GM18907 (cell line): ENCODE data around the gene TSEN2.
"Not testable (repeated sequence)": the region's sequence is repeated elsewhere in the genome, so short reads cannot be mapped to it uniquely, and the experiment has no call there.

Experiments
- ATAC-seq: cut with Tn5 transposase; IDR thresholded peaks from one replicate; pipeline ENCODE4 v1.9.1; 2021; ENCODE audit warnings: mild to moderate bottlenecking, moderate library complexity; ENCODE audit not compliant: unreplicated experiment

TSEN2 gene

GRCh38 chr3:12484198-12484982 is at the start of gene TSEN2:
TSS of gene TSEN2 (plus strand) at chr3:12484480. CDS start at chr3:12489801, 5,321 bp downstream.
- ATAC-seq = peak; percentile 91

GRCh38 chr3:12436514-12437220 is 47.6 kb upstream of the TSEN2 start:
- no peak for ATAC-seq

GRCh38 chr3:12437221-12437605 is 47.1 kb upstream of the TSEN2 start:
- ATAC-seq = no peak

- ATAC-seq = no peak
Measured at GRCh38 chr3:12437861-12438260, 46.4 kb upstream of the TSEN2 start.

GRCh38 chr3:12438318-12438717 is 46.0 kb upstream of the TSEN2 start:
- ATAC-seq = no peak

GRCh38 chr3:12439161-12439940 is 44.9 kb upstream of the TSEN2 start:
- ATAC-seq = no peak

- no peak for ATAC-seq
Measured at GRCh38 chr3:12440927-12441714, 43.2 kb upstream of the TSEN2 start.

GRCh38 chr3:12442654-12443501 is 41.4 kb upstream of the TSEN2 start:
- ATAC-seq = no peak

- ATAC-seq = no peak
Measured at GRCh38 chr3:12443781-12444522, 40.3 kb upstream of the TSEN2 start.

- no peak for ATAC-seq
Measured at GRCh38 chr3:12444582-12445471, 39.5 kb upstream of the TSEN2 start.

- ATAC-seq = no peak
Measured at GRCh38 chr3:12445523-12446240, 38.6 kb upstream of the TSEN2 start.

GRCh38 chr3:12446298-12446697 is 38.0 kb upstream of the TSEN2 start:
- ATAC-seq = no peak

- no peak for ATAC-seq
Measured at GRCh38 chr3:12447075-12447474, 37.2 kb upstream of the TSEN2 start.

- ATAC-seq = not testable (repeated sequence)
Measured at GRCh38 chr3:12448404-12449202, 35.7 kb upstream of the TSEN2 start.

GRCh38 chr3:12449889-12450682 is 34.2 kb upstream of the TSEN2 start:
- ATAC-seq = no peak

- ATAC-seq = no peak
Measured at GRCh38 chr3:12451481-12451880, 32.8 kb upstream of the TSEN2 start.
